ENCODE data around the gene TBCB. TPM values are rescaled to one million over a fixed set of nuclear protein-coding genes. Genes with fewer than 3 reads are reported as not detected.

Gene TBCB
- total and polyA plus RNA-seq, 9 of the 15 experiments (the other 6 are each of a cell fraction or from before 2014, with no cell fraction given), result 3.5 to 115 (median 58.9) TPM

GRCh38 chr19:36121486-36122124 is 6.3 kb downstream of the TBCB start (continued):
- TF ChIP-seq, protein P1, sequence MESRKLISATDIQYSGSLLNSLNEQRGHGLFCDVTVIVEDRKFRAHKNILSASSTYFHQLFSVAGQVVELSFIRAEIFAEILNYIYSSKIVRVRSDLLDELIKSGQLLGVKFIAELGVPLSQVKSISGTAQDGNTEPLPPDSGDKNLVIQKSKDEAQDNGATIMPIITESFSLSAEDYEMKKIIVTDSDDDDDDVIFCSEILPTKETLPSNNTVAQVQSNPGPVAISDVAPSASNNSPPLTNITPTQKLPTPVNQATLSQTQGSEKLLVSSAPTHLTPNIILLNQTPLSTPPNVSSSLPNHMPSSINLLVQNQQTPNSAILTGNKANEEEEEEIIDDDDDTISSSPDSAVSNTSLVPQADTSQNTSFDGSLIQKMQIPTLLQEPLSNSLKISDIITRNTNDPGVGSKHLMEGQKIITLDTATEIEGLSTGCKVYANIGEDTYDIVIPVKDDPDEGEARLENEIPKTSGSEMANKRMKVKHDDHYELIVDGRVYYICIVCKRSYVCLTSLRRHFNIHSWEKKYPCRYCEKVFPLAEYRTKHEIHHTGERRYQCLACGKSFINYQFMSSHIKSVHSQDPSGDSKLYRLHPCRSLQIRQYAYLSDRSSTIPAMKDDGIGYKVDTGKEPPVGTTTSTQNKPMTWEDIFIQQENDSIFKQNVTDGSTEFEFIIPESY (CRISPR knock-in tag; IDR thresholded peaks at IDR 0.05), result peak; percentile 92

- ATAC-seq, result no peak
- no peaks in the 10 kb centered on the region for H3K27me3 ChIP-seq (ENCODE audit: control insufficient read depth in 2 of 2, insufficient read depth in 2 of 2, low read length in 2 of 2)
- peaks cover 6% of the 10 kb centered on the region; the same call in 1 of the 3 replicates for H3K36me3 ChIP-seq (ENCODE audit: control insufficient read depth, insufficient read depth, low read length)
- 81% methylated on average over 9 of the region's 9 CpGs for WGBS (ENCODE audit: insufficient coverage, low coverage, missing lambda C conversion rate)
- peaks cover 0 to 26% of the 10 kb centered on the region in 2 experiments; a peak in 2 of 5 replicates for H3K4me1 ChIP-seq (replicated peaks in 1 of 2; ENCODE audit: control insufficient read depth in 2 of 2, insufficient read depth in 2 of 2, low read length in 2 of 2)
- in situ Hi-C loops (cut with MboI), result loop anchor here (5.0 kb wide), 1 partner anchor 47 kb away; no protein-coding TSS in a partner anchor
- no peak overlapping the region for H3K27ac ChIP-seq (ENCODE audit: extremely low read depth, low read depth, low read length)
- H3K4me2 ChIP-seq (ENCODE audit: insufficient read depth, low read length), result no peak overlapping the region
- TF ChIP-seq PURB (CRISPR knock-in tag; IDR thresholded peaks at IDR 0.05; ENCODE audit: low read depth) (no peak), ESRRB (CRISPR knock-in tag; IDR thresholded peaks at IDR 0.05; ENCODE audit: borderline replicate concordance) (no peak), ZFP1 (CRISPR knock-in tag; IDR thresholded peaks at IDR 0.05) (no peak), MLLT1 (IDR thresholded peaks at IDR 0.05) (no peak), ZNF589 (CRISPR knock-in tag; IDR thresholded peaks at IDR 0.05; ENCODE audit: low read depth) (no peak), MAFK (IDR thresholded peaks at IDR 0.05; ENCODE audit: low read length) (no peak), ZNF444 (CRISPR knock-in tag; IDR thresholded peaks at IDR 0.05) (no peak), RFX5 (IDR thresholded peaks at IDR 0.05; ENCODE audit: low read depth, low read length) (no peak), ZBTB17 (CRISPR knock-in tag; IDR thresholded peaks at IDR 0.05) (no peak)
- TF ChIP-seq, protein P2, sequence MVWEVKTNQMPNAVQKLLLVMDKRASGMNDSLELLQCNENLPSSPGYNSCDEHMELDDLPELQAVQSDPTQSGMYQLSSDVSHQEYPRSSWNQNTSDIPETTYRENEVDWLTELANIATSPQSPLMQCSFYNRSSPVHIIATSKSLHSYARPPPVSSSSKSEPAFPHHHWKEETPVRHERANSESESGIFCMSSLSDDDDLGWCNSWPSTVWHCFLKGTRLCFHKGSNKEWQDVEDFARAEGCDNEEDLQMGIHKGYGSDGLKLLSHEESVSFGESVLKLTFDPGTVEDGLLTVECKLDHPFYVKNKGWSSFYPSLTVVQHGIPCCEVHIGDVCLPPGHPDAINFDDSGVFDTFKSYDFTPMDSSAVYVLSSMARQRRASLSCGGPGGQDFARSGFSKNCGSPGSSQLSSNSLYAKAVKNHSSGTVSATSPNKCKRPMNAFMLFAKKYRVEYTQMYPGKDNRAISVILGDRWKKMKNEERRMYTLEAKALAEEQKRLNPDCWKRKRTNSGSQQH (CRISPR knock-in tag; IDR thresholded peaks at IDR 0.05), result no peak
- TF ChIP-seq, protein P3, sequence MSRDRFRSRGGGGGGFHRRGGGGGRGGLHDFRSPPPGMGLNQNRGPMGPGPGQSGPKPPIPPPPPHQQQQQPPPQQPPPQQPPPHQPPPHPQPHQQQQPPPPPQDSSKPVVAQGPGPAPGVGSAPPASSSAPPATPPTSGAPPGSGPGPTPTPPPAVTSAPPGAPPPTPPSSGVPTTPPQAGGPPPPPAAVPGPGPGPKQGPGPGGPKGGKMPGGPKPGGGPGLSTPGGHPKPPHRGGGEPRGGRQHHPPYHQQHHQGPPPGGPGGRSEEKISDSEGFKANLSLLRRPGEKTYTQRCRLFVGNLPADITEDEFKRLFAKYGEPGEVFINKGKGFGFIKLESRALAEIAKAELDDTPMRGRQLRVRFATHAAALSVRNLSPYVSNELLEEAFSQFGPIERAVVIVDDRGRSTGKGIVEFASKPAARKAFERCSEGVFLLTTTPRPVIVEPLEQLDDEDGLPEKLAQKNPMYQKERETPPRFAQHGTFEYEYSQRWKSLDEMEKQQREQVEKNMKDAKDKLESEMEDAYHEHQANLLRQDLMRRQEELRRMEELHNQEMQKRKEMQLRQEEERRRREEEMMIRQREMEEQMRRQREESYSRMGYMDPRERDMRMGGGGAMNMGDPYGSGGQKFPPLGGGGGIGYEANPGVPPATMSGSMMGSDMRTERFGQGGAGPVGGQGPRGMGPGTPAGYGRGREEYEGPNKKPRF (IDR thresholded peaks at IDR 0.05; ENCODE audit: low read depth, low read length), result no peak
- H3K9ac ChIP-seq (ENCODE audit: insufficient read depth in 1 of 2, low read depth in 2 of 2, low read length in 2 of 2), result no peak overlapping the region
- POLR2A ChIA-PET, result interaction anchor here (0.8 kb wide), 1 partner anchor 105 kb away, joined by 3 read pairs; no protein-coding TSS in a partner anchor
- H2AFZ ChIP-seq (ENCODE audit: low read depth, low read length), result no peak overlapping the region
- no peaks in the 10 kb centered on the region for H3K9me1 ChIP-seq (ENCODE audit: control insufficient read depth, insufficient read depth, low read length)
- no peaks in the 10 kb centered on the region for H4K20me1 ChIP-seq (replicated peaks; ENCODE audit: control insufficient read depth, insufficient read depth, low read length)
- no peak overlapping the region for H3K4me3 ChIP-seq
- no TSS peak for BruUV-seq (replicated peaks)
- no peak for DNase-seq (ENCODE audit: extremely low read depth in 1 of 4, low spot score in 3 of 4)
- intact Hi-C loops (cut with micrococcal nuclease), result no loop called here
- FAIRE-seq, result no peak
- no peaks in the 10 kb centered on the region for H3K9me3 ChIP-seq (replicated peaks; ENCODE audit: control insufficient read depth, insufficient read depth, low read depth, low read length)
- H3K79me2 ChIP-seq (ENCODE audit: control insufficient read depth, insufficient read depth, low read length), result no peaks in the 10 kb centered on the region
- CTCF ChIA-PET (ENCODE audit: low intra/inter-chr PET ratio), result interaction anchor here (3.4 kb wide), 1 partner anchor 45 kb away, joined by 49 read pairs; no protein-coding TSS in a partner anchor
These were observed 10.3 kb downstream of the TBCB start for GRCh38 chr19:36125557-36125956.

Data from K562 (cell line).